GM13976 (cell line): ENCODE data around the gene ATXN1.
"Not testable (repeated sequence)": the region's sequence is repeated elsewhere in the genome, so short reads cannot be mapped to it uniquely, and the experiment has no call there.

Experiments
- DNase-seq: peaks from one replicate; pipeline ENCODE4 v3.0.0; 2012; ENCODE audit warnings: low spot score
- in situ Hi-C: fragments of 300-500 bp; cut with MboI; formaldehyde crosslinking; loops from one replicate; pipeline ENCODE4 v1.12.0; 2022; ENCODE audit warnings: low sequenced_read_pairs, mixed read lengths, inconsistent platforms; ENCODE audit not compliant: unreplicated experiment
- TF ChIP-seq, protein P1 (sequence below): IDR thresholded peaks from 2 replicates; pipeline ENCODE4 v1.5.1; 2012; ENCODE audit warnings: borderline replicate concordance, mild to moderate bottlenecking; ENCODE audit not compliant: insufficient read depth; ENCODE audit errors: extremely low read depth, missing control alignments, control extremely low read depth

Gene ATXN1

GRCh38 chr6:16394632-16395031, 366.6 kb downstream of the ATXN1 start:
- no peak for DNase-seq
- TF ChIP-seq, protein P1, sequence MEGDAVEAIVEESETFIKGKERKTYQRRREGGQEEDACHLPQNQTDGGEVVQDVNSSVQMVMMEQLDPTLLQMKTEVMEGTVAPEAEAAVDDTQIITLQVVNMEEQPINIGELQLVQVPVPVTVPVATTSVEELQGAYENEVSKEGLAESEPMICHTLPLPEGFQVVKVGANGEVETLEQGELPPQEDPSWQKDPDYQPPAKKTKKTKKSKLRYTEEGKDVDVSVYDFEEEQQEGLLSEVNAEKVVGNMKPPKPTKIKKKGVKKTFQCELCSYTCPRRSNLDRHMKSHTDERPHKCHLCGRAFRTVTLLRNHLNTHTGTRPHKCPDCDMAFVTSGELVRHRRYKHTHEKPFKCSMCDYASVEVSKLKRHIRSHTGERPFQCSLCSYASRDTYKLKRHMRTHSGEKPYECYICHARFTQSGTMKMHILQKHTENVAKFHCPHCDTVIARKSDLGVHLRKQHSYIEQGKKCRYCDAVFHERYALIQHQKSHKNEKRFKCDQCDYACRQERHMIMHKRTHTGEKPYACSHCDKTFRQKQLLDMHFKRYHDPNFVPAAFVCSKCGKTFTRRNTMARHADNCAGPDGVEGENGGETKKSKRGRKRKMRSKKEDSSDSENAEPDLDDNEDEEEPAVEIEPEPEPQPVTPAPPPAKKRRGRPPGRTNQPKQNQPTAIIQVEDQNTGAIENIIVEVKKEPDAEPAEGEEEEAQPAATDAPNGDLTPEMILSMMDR = no peak
- in situ Hi-C loops = no loop called here

DNA sequence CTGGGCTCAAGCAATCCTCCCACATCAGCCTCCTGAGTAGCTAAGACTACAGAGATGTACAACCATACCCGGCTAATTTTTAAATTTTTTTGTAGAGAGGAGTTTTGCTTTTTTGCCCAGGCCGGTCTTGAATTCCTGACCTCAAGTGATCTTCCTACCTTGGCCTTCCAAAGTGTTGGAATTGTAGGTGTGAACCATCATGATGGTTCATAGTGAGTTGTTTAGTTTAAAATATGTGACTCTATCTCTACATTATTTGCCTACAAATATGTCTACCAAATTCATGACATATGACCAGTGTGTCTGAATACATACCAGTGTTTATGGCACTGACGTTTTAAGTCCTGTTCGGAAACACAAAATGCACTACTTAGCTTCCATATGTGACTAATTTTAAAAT, 367.9 kb downstream of the ATXN1 start:
- in situ Hi-C loops = no loop called here
- TF ChIP-seq, protein P1 = no peak
- DNase-seq = no peak

- no peak for DNase-seq
- in situ Hi-C loops = no loop called here
- TF ChIP-seq, protein P1 = no peak
Measured at GRCh38 chr6:16392010-16392409, 369.2 kb downstream of the ATXN1 start.

DNA sequence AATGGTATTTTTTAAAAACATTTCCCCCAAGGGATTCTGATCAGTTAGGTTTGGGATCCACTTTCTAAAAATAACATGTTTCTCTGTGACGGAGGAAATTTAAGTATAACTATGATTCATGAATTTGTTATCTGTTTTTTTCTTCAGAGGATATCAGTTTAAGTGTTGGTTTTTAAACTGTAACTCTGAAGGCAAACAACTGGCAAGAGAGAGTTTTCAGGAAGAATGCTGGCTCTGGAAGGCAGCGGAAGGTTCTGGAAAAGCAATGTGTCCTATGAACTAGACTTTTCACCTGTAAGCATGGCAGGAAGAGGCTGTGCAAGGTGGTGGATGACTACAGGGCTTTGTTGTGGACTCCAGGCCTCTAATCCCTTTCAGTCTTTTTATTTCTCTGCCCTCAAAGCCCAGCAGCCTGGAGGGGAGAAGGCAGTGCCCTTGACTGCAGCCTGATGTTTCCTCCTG, 369.8 kb downstream of the ATXN1 start:
- TF ChIP-seq, protein P1 = no peak
- no peak for DNase-seq
- in situ Hi-C loops = no loop called here

GRCh38 chr6:16390909-16391450, 370.3 kb downstream of the ATXN1 start:
- DNase-seq, in situ Hi-C loops: not testable (repeated sequence)

DNA sequence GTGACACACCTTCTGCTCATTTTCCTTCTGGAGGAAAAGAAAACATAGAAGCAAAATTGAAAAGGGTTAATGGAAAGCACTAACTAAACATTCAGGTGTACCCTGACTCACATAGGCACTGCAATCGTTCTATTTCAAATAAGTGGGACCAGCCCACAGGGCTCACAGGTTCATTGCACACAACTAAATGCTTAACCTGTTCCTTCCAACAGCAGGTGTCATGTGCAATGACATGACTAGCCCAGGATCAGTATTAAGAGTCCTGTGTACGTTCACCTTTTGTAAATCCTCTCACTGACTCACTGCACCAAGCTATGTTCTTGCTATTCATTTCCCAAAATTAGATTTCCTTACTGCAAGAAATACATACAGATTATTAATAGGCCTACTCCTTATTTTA, 371.6 kb downstream of the ATXN1 start:
- TF ChIP-seq, protein P1 = no peak
- DNase-seq = no peak
- in situ Hi-C loops = no loop called here

DNA sequence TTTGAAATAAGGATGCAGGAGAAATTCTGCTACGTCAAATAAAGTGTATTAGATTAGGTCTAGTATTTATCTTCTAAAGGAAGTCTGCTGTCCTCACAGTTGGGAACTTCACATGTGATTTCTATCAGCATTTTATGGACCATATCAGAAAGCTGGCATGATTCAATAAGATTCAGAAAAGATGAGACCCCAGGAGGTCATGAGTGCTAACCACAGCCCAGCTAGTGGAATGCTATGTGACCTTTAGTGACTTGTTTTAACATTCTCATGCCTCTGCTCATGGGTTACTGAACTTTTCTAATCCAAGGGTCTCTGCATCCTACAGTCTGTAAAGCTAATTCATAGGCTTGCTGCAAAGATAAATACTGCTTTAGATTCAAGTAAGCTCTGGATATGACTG, 372.8 kb downstream of the ATXN1 start:
- no peak for DNase-seq
- TF ChIP-seq, protein P1 = no peak

More for the DNA sequence above, 372.8 kb downstream of the ATXN1 start:
- in situ Hi-C loops = no loop called here
